Cardiac fibroblast (primary cell): Measurements from ENCODE around the gene ATXN1.

Experiments
- DNase-seq, 2 donors: peaks; one replicate each; pipeline versions ENCODE4 v3.0.0 to v3.0.0-alpha.2; 2010; ENCODE audit warnings: low read depth in 2 of 2
- H3K4me3 ChIP-seq, 2 donors: replicated peaks in 1 of 2; 1 replicate in 1 of 2; 2 replicates in 1 of 2; pipeline ENCODE4 v1.5.1; 2011; ENCODE audit warnings: low read depth in 2 of 2, low read length in 2 of 2, mild to moderate bottlenecking in 2 of 2, moderate library complexity in 1 of 2
- CTCF ChIP-seq: IDR thresholded peaks from one replicate; pipeline ENCODE4 v1.5.1; 2011; ENCODE audit warnings: low read depth, mild to moderate bottlenecking, low read length, inconsistent platforms

The ATXN1 gene

DNA sequence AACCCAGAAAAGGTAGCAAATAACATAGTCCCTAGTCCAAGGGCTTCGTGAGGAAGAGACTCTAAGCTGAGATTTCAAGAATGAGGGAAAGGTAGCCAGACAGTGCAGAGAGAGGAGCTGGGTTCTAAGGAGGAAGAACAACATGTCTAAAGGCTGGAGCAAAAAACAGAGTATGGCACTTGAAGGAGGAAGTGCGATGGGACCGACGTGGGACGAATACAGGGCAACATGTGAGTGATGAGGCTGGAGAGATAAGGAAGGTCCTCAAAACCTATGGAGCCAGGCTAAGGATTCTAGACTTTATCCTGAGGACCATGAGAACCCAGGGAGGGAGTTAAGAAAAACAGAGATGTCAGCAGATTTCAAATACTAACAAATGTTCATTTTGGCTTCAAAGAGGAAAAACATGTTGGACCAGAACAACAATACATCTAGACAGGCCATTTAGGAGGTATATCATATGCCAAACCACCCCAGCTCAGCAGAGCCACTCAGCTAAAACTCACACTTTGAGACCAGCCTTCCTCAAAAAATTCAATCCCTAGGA is 17.5 kb downstream of the ATXN1 start:
- no peak for DNase-seq
- no peak for TF ChIP-seq CTCF
- no peak overlapping the region for H3K4me3 ChIP-seq

DNA sequence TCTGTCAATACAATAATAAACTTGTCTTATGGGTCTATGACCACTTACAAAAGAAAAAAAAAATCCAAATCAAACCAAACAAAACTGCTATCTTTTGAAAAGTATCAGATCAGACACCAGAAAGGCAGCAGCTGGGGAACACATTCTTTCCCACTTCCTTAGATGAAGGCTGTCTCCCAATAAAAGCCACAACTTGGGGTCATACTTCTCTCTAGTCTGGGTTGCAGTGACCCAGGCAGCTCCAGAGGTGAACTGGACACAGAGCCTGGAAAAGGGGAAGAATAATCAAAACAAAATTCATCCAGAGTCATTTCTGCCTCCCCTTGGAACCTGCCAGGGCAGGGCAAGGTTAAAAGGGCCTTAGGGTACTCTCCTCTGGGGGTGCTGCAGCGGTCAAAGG is 19.1 kb downstream of the ATXN1 start:
- no peak overlapping the region for H3K4me3 ChIP-seq
- no peak for DNase-seq
- TF ChIP-seq CTCF: no peak

DNA sequence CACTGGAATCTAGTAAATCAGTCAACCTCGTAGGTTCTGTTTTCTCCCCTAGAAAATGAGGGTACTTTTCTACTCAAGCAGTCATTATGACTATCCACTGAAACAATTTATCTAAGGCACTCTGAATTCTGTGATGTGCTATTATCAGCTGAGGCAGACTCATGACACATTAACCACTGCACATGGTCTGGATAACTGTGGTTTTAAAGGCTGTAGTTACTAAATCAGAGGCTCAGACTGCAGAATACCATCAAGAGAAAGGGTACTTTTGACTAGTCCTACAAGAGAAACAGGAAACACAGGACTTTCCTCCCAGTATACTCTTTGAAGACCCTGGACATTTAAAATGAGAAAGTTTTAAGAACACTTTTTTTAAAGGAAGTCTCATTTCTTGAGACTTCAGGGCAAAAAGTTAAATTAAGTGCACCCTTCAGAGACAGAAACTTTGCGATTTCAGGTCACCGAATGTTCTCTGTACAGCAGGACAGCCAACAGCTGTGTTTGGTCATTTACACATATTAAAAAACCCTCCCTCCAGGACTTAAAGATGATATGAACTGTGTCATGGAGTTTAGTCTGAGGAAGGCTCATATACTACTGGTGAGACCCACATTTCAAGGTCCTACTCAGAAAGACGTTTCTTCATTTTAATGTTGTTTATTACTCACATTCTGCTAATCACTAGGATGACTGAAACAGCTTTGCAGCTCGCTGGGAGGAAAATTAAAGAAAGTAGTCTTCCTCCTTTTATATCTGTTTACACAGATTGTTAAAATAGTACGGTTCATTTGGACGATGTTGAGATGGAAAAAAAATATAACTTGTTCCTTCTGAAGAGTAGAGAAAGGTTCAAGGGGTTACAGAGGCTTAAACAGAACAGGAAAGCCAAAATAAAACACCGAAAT is 19.9 kb downstream of the ATXN1 start:
- TF ChIP-seq CTCF: no peak
- DNase-seq: peak; percentile 88 to 96
- H3K4me3 ChIP-seq: peak overlapping the region in 1 of 2 donors; percentile 15

DNA sequence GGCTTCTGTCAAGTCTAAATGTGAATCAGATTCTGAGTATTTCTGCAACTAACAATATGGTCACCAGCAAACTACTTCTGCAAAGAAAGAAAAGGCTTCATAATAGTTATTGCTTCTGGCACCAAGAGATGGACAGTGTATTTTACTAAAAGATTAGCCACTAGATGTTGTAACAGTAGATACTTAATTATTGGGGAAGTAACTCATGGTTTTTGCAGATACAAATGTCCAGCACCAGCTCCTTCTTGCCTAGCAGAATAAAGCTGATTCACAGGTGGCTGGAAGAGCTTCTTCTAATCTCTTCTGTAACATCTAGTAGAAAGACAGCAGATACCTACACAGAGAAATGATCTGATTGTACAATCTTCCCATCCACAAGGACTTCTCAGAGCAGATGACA is 21.2 kb downstream of the ATXN1 start:
- TF ChIP-seq CTCF: no peak
- no peak for DNase-seq
- no peak overlapping the region for H3K4me3 ChIP-seq

GRCh38 chr6:16739329-16739801 is 21.9 kb downstream of the ATXN1 start:
- H3K4me3 ChIP-seq: no peak overlapping the region
- DNase-seq: no peak
- no peak for TF ChIP-seq CTCF

- TF ChIP-seq CTCF: no peak
- H3K4me3 ChIP-seq: no peak overlapping the region
- peak in 1 of 2 donors; percentile 43 for DNase-seq
Observed at GRCh38 chr6:16737925-16738324, 23.3 kb downstream of the ATXN1 start.
